Naive thymus-derived CD4-positive, alpha-beta T cell (primary cell): Measurements from ENCODE around the gene STK32C. TPM values are rescaled to one million over a fixed set of nuclear protein-coding genes. Genes with fewer than 3 reads are reported as not detected.

Experiments
- ATAC-seq: fragments of 150-1000 bp; cut with Tn5 transposase; 2 replicates; pipeline ENCODE4 v1.10.0; 2021; ENCODE audit warnings: mild to moderate bottlenecking, moderate library complexity
- CTCF ChIA-PET: fragments of 350-600 bp; sonication (Branson Sonifier 250); formaldehyde crosslinking; loops from one replicate; lab custom pipeline; 2021; ENCODE audit warnings: antibody characterized with exemption; lab: Charles Lee
- POLR2A ChIA-PET: fragments of 350-600 bp; sonication (Branson Sonifier 250); formaldehyde crosslinking; loops from one replicate; lab custom pipeline; 2021; ENCODE audit warnings: antibody characterized with exemption, inconsistent platforms; lab: Charles Lee
- DNase-seq, 9 donors: peaks; one replicate each; pipeline versions ENCODE4 v3.0.0 to v3.0.0-alpha.2; 2020 to 2022; ENCODE audit warnings: mixed read lengths in 1 of 9
- H3K27ac ChIP-seq: one replicate; pipeline ENCODE4 v1.7.0; 2013; ENCODE audit warnings: mild to moderate bottlenecking, low read depth, low read length, moderate library complexity
- H3K27me3 ChIP-seq, 2 donors: one replicate each; pipeline ENCODE4 v1.7.0; 2013; ENCODE audit warnings: low read length in 2 of 2, mild to moderate bottlenecking in 2 of 2, moderate library complexity in 2 of 2; ENCODE audit not compliant: control insufficient read depth in 2 of 2, insufficient read depth in 2 of 2
- H3K36me3 ChIP-seq, 3 experiments: 1 replicate in 2 of 3; 2 replicates in 1 of 3; pipeline ENCODE4 v1.7.0; 2013; ENCODE audit warnings: low read length in 3 of 3, mild to moderate bottlenecking in 3 of 3, moderate library complexity in 1 of 3; ENCODE audit not compliant: insufficient read depth in 3 of 3, control insufficient read depth in 2 of 3
- H3K4me1 ChIP-seq, 2 donors: one replicate each; pipeline ENCODE4 v1.7.0; 2013; ENCODE audit warnings: low read length in 2 of 2, mild to moderate bottlenecking in 2 of 2, moderate library complexity in 1 of 2; ENCODE audit not compliant: control insufficient read depth in 2 of 2, insufficient read depth in 2 of 2
- H3K4me3 ChIP-seq: 2 replicates; pipeline ENCODE4 v1.7.0; 2013; ENCODE audit warnings: mild to moderate bottlenecking, low read length
- H3K9me3 ChIP-seq, 3 experiments: 1 replicate in 2 of 3; 2 replicates in 1 of 3; pipeline ENCODE4 v1.7.0; 2013; ENCODE audit warnings: low read length in 3 of 3; ENCODE audit not compliant: control insufficient read depth in 2 of 3
- H3K27ac Mint-ChIP-seq, 9 donors: one replicate each; pipeline ENCODE4 v1.8.0; 2020 to 2022; ENCODE audit warnings: mixed read lengths in 9 of 9, mild to moderate bottlenecking in 8 of 9, moderate library complexity in 5 of 9, inconsistent platforms in 2 of 9
- H3K27me3 Mint-ChIP-seq, 5 donors: one replicate each; pipeline ENCODE4 v1.8.0; 2021 to 2022; ENCODE audit warnings: mixed read lengths in 5 of 5, mild to moderate bottlenecking in 1 of 5
- H3K36me3 Mint-ChIP-seq, 5 donors: one replicate each; pipeline ENCODE4 v1.8.0; 2020 to 2022; ENCODE audit warnings: mixed read lengths in 5 of 5, mild to moderate bottlenecking in 3 of 5, inconsistent platforms in 1 of 5
- H3K4me1 Mint-ChIP-seq, 7 donors: one replicate each; pipeline ENCODE4 v1.8.0; 2020 to 2022; ENCODE audit warnings: mixed read lengths in 7 of 7, mild to moderate bottlenecking in 3 of 7, inconsistent platforms in 1 of 7
- H3K4me3 Mint-ChIP-seq, 10 donors: one replicate each; pipeline ENCODE4 v1.8.0; 2020 to 2022; ENCODE audit warnings: mild to moderate bottlenecking in 10 of 10, mixed read lengths in 10 of 10, moderate library complexity in 6 of 10, inconsistent platforms in 2 of 10
- H3K9me3 Mint-ChIP-seq, 11 donors: one replicate each; pipeline ENCODE4 v1.8.0; 2020 to 2022; ENCODE audit warnings: mixed read lengths in 11 of 11, mild to moderate bottlenecking in 4 of 11, inconsistent platforms in 1 of 11, moderate library complexity in 1 of 11
- intact Hi-C, 2 donors: fragments of 100-400 bp; cut with micrococcal nuclease; formaldehyde crosslinking; loops; one replicate each; pipeline ENCODE4 v1.15.1; 2023
- polyA plus RNA-seq, 2 donors: library from polyadenylated mRNA; unstranded; fragments of 300-500 nt; fragmentation: Illumina TruSeq; gene quantifications; one replicate each; pipeline ENCODE4 v1.2.3, GENCODE V29; 2021
- total RNA-seq, 6 experiments: library from RNA in 5 of 6; stranded (reverse) in 5 of 6; gene quantifications; 1 replicate in 5 of 6; 2 replicates in 1 of 6; pipeline ENCODE4 v1.2.3 and lab custom pipeline; 2021 to 2026

STK32C gene
- total and polyA plus RNA-seq, 7 experiments from 2014 or later: 4.6 to 19.4 (median 11.8) TPM

DNA sequence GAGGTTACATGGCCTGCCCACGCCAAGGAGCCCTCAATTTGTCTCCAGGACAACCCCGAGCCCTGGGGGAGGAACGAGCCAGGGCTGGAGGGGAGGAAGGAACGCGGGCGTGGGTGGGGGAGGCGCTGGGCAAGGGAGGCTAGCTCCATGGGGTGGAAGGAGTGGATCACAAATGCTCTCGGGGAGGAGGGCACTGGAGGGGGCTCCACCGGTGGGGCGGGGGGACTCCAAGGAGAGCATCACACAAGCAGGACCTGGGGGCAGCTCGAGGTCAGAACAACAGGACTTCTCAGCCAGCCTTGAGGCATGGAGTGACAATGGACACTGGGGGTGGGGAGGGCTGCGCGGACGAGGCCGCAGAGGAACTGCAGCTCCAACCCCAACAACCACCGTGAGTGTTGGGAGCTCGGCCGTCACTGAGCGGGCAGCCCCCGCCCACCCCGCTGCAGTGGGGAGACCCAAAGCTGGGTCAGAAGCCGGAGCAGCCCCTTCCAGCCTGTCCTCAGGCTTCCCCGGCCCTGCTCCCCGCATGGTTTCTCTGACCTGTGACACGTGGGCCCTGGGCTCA, 41.1 kb downstream of the STK32C start:
- no peaks in the 10 kb centered on the region for H3K9me3 ChIP-seq
- H3K36me3 Mint-ChIP-seq: no peaks in the 10 kb centered on the region
- peaks cover 4 to 20% (median 16%) of the 10 kb centered on the region in 7 donors for H3K4me1 Mint-ChIP-seq
- H3K36me3 ChIP-seq: no peaks in the 10 kb centered on the region
- intact Hi-C loops: no loop called here
- H3K4me3 ChIP-seq: no peak overlapping the region
- H3K4me3 Mint-ChIP-seq: no peak overlapping the region
- peaks cover 0 to 18% (median 0%) of the 10 kb centered on the region in 11 donors for H3K9me3 Mint-ChIP-seq
- H3K27me3 Mint-ChIP-seq: no peaks in the 10 kb centered on the region
- CTCF ChIA-PET: no interaction called here
- no peak for DNase-seq
- H3K4me1 ChIP-seq: peaks cover 0 to 5% of the 10 kb centered on the region in 2 donors
- POLR2A ChIA-PET: no interaction called here
- no peak for ATAC-seq
- no peak overlapping the region for H3K27ac ChIP-seq
- H3K27ac Mint-ChIP-seq: no peak overlapping the region
- H3K27me3 ChIP-seq: no peaks in the 10 kb centered on the region

DNA sequence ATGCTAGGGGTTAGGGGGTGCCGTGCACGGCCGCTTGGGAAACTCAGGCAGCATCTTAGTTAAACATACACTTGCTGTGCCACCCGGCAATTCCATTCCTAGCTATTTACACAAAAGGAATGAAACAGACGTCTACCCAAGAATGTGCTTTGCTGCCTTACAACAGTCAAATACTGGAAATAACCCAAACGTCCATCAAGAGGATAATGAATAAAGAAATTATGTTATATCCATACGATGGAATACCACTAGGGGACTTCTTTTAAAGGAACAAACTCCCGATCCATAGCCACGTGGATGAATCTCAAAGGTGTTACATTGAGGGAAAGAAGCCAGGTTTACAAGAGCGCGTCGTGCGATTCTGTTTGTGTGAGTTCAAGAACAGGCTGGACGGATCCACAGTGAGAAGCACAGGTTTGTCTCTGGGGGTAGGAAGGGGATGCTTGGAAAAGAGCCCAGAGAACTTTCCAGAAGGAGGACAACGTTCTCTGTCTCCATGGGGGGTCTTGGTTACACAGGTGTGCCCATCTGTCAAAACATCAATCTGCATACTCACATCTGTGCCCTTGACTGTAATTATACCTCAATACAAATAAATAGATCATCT, 41.8 kb downstream of the STK32C start:
- Mint-ChIP-seq H3K27me3 (no peaks in the 10 kb centered on the region), H3K36me3 (no peaks in the 10 kb centered on the region), H3K4me3 (peak overlapping the region in 1 of 10 donors; percentile 2), H3K27ac (peak overlapping the region in 2 of 9 donors; percentile 1 to 29), H3K4me1 (peaks cover 4 to 20% (median 16%) of the 10 kb centered on the region in 7 donors), H3K9me3 (peaks cover 0 to 18% (median 0%) of the 10 kb centered on the region in 11 donors)
- H3K27ac ChIP-seq: no peak overlapping the region
- POLR2A ChIA-PET: no interaction called here
- no peaks in the 10 kb centered on the region for H3K9me3 ChIP-seq
- peaks cover 0 to 5% of the 10 kb centered on the region in 2 donors for H3K4me1 ChIP-seq
- CTCF ChIA-PET: no interaction called here
- no peak overlapping the region for H3K4me3 ChIP-seq
- DNase-seq (no peak), ATAC-seq (no peak)
- no peaks in the 10 kb centered on the region for H3K27me3 ChIP-seq
- no peaks in the 10 kb centered on the region for H3K36me3 ChIP-seq
- intact Hi-C loops: no loop called here

DNA sequence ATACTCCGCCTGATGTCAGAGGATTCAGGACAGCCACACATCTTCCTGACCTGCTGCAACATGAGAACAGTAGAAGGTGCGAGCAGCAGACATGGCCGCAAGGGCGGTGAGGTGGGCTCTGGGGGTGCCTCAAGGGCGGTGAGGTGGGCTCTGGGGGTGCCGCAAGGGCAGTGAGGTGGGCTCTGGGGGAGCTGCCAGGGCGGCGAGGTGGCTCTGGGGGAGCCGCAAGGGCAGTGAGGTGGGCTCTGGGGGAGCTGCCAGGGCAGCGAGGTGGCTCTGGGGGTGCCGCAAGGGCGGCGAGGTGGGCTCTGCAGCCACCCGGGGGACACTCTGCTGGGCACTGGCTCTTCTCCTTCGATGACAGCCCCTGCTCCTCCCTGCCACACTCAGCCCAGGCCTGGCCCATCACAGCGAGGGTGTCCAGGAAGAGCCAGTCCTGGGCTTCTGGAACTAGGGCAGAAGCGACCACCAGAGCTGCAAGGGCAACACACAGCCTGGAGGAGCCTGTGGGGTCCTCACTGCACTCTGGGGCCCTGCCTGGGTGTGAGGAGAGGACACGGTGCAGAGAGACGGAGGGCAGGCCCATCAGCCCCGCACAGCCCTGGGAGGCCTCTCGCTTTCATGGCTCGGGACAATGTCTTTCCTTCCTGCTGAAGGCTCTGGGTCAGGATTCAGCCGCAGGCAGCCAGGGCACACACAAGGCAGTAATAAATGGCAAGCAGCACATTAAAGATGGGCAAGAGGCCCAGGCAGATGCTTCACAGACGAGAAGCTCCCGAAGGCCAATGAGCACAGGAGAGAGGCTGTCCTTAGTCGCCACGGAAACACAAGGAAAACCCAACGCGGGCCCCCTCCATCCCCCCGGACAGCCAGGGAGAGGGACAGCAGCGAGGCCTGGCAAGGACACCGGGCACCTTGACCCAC, 42.5 kb downstream of the STK32C start:
- Histone ChIP-seq H3K36me3 (no peaks in the 10 kb centered on the region), H3K9me3 (no peaks in the 10 kb centered on the region), H3K27ac (no peak overlapping the region), H3K27me3 (no peaks in the 10 kb centered on the region), H3K4me3 (no peak overlapping the region), H3K4me1 (peaks cover 0 to 5% of the 10 kb centered on the region in 2 donors)
- ChIA-PET POLR2A (interaction anchor here (0.6 kb wide), 1 partner anchor 11 kb away, joined by 3 read pairs; no protein-coding TSS in a partner anchor), CTCF (no interaction called here)
- Mint-ChIP-seq H3K27me3 (no peaks in the 10 kb centered on the region), H3K36me3 (no peaks in the 10 kb centered on the region), H3K4me3 (no peak overlapping the region), H3K9me3 (peaks cover 0 to 18% (median 0%) of the 10 kb centered on the region in 11 donors), H3K4me1 (peaks cover 4 to 20% (median 16%) of the 10 kb centered on the region in 7 donors), H3K27ac (no peak overlapping the region)
- intact Hi-C loops: no loop called here
- no peak for ATAC-seq
- DNase-seq: no peak

DNA sequence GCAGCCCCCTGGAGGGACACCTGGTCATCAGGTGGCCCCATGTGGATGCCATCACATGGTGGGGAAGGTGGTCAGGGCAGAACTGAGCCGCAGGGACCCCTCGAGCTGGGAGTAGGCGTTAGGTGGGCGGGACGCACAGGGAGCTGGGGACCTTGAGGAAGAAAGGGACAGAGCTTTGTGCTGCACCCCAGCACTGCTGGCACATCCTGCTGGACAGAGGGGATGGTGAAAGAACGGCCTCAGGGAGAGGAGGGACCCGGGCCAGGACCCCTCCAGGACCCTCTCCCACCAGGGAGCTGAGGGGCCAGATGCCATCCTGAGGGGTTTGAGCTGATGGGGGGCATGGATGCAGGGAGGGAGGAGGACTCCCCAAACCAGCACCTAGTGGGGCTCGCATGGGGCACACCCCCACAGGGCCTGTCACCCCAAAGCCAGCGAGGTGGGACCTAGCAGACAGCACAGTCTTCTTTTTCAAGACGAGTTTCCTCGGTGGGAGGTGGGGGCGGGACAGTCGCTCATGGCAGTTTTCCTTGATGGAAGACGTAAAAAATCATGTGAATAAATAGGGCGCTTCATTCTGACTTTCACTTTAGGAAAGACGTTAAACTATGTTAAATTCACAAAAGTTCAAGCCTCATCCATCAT, 43.3 kb downstream of the STK32C start:
- POLR2A ChIA-PET: interaction anchor here (0.6 kb wide), 1 partner anchor 12 kb away, joined by 3 read pairs; no protein-coding TSS in a partner anchor
- H3K27ac ChIP-seq: no peak overlapping the region
- DNase-seq (no peak), ATAC-seq (no peak)
- no peaks in the 10 kb centered on the region for H3K27me3 ChIP-seq
- Mint-ChIP-seq H3K27me3 (no peaks in the 10 kb centered on the region), H3K4me3 (no peak overlapping the region), H3K27ac (no peak overlapping the region), H3K36me3 (no peaks in the 10 kb centered on the region), H3K9me3 (peaks cover 0 to 18% (median 0%) of the 10 kb centered on the region in 11 donors), H3K4me1 (peaks cover 4 to 20% (median 16%) of the 10 kb centered on the region in 7 donors)
- no peaks in the 10 kb centered on the region for H3K36me3 ChIP-seq
- H3K4me1 ChIP-seq: peaks cover 0 to 5% of the 10 kb centered on the region in 2 donors
- CTCF ChIA-PET: no interaction called here
- H3K9me3 ChIP-seq: no peaks in the 10 kb centered on the region
- no peak overlapping the region for H3K4me3 ChIP-seq
- intact Hi-C loops: no loop called here

DNA sequence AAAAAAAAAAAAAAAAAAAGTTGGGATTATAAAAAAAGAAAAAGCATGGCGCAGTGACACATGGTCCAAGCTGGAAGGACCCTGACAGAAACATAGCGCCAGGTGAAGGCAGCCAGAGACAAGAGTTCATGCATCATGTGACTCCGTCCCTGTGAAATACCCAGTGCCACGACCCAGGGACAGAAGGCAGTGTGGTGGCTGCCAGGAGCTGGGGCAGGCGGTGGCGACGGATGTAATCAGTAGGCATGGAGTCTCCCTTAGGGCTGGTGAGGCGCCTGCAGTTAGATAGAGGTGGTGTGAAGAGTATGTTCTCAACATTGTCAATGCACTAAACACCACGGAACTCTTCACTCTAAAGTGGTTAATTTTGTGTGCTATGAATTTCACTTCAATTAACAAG, 43.9 kb downstream of the STK32C start:
- DNase-seq (no peak), ATAC-seq (no peak)
- Histone ChIP-seq H3K9me3 (no peaks in the 10 kb centered on the region), H3K4me3 (no peak overlapping the region), H3K36me3 (no peaks in the 10 kb centered on the region), H3K4me1 (peaks cover 0 to 5% of the 10 kb centered on the region in 2 donors), H3K27ac (no peak overlapping the region), H3K27me3 (no peaks in the 10 kb centered on the region)
- intact Hi-C loops: no loop called here
- no peaks in the 10 kb centered on the region for H3K27me3 Mint-ChIP-seq
- H3K36me3 Mint-ChIP-seq: no peaks in the 10 kb centered on the region
- H3K27ac Mint-ChIP-seq: peak overlapping the region in 1 of 9 donors; percentile 22
- no peak overlapping the region for H3K4me3 Mint-ChIP-seq
- peaks cover 4 to 20% (median 16%) of the 10 kb centered on the region in 7 donors for H3K4me1 Mint-ChIP-seq
- H3K9me3 Mint-ChIP-seq: peaks cover 0 to 16% (median 0%) of the 10 kb centered on the region in 11 donors
- POLR2A ChIA-PET: no interaction called here
- CTCF ChIA-PET: no interaction called here

DNA sequence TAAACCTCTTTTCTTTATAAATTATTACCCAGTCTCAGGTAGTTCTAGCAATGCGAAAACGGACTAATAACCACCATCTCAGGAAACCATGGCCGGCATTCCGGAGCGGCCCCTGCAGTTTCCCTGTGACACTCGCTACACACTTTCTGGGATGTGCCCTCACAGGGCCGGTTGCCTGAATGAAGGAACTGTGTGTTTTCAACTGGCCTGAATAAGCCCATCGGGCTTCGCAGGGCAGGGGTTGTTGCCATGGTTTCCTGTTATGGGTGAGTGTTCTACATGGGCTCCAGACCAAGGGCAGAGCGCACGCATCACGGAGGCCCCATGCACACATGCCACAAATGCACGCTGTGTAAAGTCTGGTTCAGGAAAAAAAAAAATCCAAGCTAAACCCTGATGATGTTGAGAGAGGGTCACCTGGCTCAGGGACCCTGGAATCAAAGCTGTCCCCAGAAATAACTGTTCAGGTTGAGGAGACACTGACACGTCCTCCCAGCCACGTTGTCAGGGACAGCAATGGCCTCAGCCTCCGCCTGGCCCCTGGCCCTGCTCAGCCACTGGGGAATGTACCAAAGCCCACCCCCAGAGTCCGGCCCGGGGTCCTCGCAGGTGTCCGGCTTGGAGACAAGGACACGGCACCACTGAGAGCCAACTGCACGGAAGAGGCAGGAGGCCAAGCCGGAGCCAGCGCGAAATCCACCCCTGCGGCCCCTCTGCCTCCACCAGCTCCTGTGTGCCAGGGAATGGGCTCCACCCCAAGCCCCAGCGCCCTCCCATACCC, 47.9 kb downstream of the STK32C start:
- Mint-ChIP-seq H3K9me3 (peaks cover 0 to 2% (median 0%) of the 10 kb centered on the region in 11 donors), H3K4me1 (peaks cover 0 to 23% (median 3%) of the 10 kb centered on the region in 7 donors), H3K4me3 (no peak overlapping the region), H3K36me3 (no peaks in the 10 kb centered on the region), H3K27ac (peak overlapping the region in 1 of 9 donors; percentile 9), H3K27me3 (no peaks in the 10 kb centered on the region)
- H3K4me3 ChIP-seq: no peak overlapping the region
- no peaks in the 10 kb centered on the region for H3K36me3 ChIP-seq
- no peak for ATAC-seq
- H3K9me3 ChIP-seq: no peaks in the 10 kb centered on the region
- H3K27me3 ChIP-seq: no peaks in the 10 kb centered on the region
- POLR2A ChIA-PET: no interaction called here
- DNase-seq: no peak
- CTCF ChIA-PET: no interaction called here
- H3K4me1 ChIP-seq: no peaks in the 10 kb centered on the region
- H3K27ac ChIP-seq: no peak overlapping the region
- intact Hi-C loops: no loop called here
